HG02840 (cell line): ENCODE data around the gene ATP11A.
A peak's percentile ranks its signal among the peaks of the same experiment; 100 is the strongest.

Experiments
- ATAC-seq: cut with Tn5 transposase; IDR thresholded peaks from one replicate; pipeline ENCODE4 v1.9.1; 2021; ENCODE audit warnings: mild to moderate bottlenecking, moderate library complexity, moderate number of reproducible peaks; ENCODE audit not compliant: unreplicated experiment, low FRiP score

ATP11A gene

DNA sequence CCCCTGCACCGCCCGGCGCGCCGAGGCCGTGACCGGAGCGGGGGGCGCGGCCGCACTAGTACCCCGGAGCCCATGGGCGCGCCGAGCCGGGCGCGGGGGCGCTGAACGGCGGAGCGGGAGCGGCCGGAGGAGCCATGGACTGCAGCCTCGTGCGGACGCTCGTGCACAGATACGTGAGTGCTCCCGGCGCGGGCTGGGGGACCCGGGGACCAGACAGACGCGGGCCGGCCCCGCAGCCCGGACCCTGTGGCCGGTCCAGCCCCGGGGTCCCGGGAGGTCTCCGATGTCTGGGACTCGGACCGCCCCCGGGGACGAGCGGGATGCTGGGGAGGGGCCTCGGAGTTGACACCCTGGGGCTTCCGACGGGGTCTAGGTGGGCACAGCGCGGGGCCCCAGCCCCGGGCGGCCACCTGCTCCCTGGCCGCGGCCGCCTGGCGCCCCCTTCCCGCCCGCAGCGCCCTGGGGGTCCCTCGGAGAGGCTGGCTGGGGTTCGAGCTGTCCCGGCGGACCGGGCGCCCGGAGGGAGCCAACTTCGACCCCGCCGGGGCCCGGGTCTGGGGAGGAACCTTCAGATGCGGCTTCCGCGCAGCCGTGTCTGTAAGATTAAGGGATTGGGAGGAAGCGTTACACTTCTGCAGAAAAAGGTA is 568 bp downstream of the ATP11A start:
- peak; percentile 20 for ATAC-seq

DNA sequence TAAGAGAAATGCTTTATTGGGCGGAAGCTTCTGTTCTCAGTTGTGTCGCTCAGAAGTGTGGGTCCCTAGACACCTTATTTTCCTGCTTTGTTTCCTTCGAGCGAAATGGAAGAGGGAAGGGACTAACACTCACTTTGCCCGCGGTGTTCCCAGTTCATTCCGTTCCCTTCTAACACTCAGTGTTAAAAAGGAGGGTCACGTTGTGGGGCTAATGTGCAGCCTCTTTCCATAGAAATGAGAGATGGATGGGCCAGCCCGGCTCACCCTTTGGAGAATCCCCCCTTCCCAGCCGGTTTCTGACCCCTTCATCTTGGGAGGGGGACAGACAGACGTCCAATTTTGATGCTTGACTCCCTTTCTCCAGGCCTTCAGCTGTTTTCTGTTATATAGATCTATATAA is 2.3 kb downstream of the ATP11A start:
- no peak for ATAC-seq

DNA sequence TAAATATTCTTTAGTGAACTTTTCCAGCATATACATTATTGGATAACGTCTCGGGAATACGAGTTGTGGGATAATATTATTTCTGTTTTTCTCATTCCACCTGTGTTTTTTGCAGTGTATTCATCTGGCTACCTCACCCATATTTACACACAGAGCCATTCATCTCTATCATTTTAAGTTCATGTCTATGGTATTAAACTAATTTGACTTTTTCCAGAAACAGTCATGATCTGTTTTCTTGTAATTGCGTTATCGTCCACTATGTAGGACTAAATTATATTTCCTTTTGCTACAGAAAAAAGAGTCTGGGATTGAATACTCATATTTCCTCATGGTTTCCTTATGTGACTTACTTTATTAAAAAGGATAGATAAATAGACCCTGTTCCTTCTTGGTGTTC is 2.7 kb downstream of the ATP11A start:
- ATAC-seq: no peak

DNA sequence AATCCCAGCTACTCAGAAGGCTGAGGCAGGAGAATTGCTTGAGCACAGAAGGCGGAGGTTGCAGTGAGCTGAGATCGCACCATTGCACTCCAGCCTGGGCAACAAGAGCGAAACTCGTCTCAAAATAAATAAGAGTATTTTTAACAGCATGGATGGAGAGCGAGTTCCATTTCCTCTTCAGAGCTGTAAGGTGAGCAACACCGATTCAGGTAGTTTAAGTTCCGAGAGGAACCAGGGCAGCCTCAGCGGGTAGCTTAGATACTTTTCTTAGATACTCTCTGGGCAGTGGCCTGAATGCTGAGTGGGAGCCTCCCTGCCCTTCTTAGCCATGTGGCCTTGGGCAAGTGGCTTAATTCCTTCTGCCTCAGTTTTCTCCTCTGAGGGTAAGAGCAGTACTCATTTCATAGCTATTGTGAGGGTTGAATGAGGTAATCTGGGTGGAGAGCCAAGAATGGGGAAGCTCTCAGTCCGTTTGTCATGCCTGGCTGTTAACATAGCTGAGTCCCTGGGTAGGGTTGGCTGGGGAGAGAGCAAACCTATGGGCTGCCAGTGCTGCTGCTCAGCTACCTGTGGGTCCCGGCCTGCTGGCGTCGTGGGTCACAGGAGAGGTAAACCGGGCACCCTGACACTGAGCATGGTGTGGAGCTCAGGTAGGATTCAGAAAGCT is 4.1 kb downstream of the ATP11A start:
- ATAC-seq: no peak

DNA sequence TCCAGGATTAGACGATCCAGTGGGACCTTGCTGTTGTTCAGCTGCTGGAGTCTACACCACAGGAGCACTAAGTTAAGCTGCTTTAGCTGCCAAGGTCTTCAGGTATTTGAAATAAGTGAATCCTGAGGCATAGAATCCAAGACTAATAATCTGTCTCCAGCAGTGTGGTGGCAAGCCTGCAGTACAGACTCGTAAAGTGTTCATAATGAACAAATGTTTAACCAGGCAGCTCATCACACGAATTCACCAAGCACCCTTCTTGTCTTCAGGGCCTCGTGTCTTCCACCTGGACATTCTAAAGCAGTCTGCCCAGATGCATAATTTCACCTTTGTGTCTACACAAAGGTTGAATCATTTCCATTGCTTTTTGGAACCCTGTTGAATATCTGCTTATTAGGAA is 5.3 kb downstream of the ATP11A start:
- ATAC-seq: no peak

DNA sequence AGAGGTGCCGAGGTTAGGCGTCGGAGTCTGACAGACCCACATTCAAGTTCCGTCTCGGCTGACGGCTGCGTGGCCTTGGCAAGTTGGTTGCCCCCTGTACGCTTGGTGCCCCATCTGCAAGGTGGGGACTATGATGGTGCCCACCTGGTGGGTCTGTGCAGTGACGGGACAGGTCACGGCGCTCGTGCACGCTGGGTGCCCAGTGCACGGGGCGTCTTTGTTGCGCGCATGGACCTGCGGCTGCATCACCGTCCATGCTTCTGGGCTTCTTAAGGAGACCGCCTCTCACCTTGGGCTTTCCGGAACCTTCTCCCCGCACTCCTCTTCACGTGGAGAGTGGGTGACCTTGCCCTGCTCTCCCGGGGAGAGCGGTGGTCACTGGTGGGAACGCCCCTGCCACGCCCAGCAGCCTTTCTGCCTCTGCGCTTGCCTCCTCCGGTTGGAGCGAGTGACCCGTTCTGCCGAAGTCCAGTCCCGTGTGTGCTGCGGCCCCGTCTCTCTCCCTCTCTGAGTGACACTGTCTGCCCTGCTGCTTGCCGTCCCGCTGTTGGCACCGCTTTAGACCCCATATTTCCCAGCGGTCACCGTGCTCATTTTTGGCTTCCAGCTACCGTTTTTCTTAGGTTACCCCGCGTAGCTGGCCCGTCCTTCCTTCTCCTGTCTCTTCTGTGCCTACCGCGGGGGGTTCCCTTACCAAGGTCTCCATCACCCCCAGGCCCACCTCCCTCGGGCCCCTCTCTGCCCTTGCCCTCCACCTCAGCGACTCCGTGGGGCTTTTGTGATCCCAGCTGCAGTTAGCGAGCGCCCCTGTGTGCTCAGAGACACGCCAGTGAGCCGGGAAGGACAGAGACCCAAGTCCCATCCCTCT is 6.4 kb downstream of the ATP11A start:
- ATAC-seq: no peak

DNA sequence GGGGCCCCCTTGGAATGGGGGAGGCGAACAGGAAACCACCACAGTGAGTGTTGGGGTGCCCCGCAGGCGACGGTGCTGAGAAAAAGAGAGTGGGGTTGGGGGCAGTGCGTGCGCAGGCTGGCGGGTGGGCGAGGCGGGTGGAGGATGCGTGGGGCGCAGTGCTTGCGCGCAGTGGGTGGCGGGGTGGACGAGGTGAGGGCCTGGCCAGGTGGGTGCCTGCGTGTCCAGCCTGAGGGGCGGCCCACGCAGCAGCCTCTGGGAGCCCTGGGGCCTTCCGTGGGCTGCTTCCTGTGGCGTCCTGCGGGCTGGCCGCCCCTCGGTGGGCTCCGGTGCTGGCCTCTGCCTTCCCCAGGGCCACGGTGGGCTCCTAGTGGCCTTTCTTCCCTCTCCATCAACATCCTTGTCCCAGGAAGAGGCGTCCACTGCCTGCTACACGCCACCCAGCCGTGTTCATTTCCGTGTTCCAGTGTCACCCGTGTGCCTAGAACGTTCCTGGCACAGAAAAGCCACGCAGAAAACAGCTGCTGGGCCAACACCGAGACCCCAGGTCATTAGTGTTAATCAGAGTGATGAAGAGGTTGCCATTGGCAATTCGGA is 7.1 kb downstream of the ATP11A start:
- ATAC-seq: no peak

- no peak for ATAC-seq
Measured at GRCh38 chr13:112697756-112698655, 8.2 kb downstream of the ATP11A start.

GRCh38 chr13:112699322-112699918 is 9.6 kb downstream of the ATP11A start:
- ATAC-seq: no peak

- ATAC-seq: no peak
Measured at GRCh38 chr13:112700291-112701060, 10.6 kb downstream of the ATP11A start.

DNA sequence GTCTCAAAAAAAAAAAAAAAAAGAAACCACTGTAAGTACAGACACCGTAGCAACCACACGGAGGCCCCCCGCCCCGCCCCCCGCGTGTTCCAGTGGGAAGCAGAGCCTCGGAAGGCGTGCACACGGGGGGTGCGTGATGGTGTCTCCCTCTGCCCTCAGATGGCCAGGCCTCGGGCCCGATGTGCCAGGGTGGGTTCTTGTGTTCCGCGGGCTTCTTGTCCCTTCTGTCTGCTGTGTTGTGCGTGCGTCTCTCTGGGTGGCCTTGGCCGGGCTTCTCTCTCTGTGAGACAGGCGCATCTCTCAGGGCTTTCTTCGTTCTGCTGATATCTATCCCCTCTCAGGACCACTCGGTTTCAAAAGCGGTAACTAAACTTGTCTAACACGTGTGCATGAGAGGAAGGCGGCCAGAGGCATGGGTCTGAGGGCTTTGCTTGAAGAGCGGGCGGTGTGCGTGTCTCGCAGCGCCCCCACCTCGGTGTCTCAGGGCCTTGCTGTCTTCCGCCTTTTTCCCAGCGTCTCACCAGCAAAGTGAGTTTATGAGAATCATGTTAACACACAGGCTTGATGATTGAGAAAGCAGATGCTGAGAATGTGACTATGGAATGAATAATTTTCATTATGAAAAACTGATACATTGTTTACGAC is 12.6 kb downstream of the ATP11A start:
- no peak for ATAC-seq

DNA sequence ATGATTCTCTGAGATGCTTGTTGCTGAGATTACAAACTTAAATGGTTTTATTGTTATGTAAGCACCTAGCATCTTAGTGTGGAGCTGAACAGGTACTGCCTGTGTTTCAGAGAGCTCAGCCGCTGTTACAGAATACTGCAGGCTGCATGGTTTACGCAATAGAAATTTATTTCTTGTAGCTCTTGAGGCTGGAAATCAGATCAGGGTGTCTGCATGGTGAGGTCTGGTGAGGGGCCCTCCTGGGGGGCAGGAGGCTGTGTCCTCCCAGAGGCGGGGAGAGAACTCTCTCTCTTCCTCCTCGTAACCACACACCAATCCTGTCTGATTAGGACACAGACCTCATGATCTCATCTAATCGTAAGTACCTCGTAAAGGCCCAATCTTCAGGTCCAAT is 13.1 kb downstream of the ATP11A start:
- ATAC-seq: no peak

GRCh38 chr13:112703449-112704284 is 13.8 kb downstream of the ATP11A start:
- no peak for ATAC-seq

DNA sequence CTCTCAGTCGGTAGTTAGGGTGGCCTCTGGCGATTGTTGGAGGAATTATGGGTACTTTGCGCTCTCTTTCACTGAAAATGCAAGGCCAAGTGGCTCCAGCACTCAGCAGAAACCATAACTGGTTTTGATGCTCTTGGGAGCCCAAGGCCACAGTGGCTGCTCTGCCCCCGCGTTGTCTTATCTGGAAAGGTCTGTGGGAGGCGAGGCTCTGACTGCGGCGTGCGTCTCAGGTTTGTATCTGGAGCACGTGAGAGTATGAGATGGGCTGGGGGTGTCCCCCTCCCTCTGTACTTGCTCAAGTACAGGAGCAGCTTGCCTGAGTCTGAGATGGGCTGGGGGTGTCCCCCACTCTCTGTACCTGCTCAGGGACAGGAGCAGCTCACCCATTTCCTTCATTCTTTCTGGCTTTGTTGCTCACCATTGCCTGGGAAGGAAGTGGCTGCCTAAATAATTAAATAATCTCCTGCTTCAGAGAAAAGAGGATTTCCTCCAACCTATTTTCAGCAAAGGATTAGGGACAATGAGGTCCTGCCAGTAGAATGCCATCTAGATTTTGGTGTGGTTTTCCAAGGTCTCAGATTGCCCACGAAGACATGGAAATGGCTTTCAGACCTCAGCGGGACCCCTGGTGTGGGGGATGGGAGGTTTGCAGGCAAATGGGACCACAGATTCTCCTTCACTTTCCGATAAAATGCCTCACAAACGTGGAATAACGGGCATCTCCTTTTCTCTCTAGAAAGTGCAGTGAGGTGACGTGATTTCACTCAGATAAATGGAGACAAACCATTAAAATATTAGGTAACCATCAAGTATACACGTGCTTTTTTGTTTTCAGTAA is 14.7 kb downstream of the ATP11A start:
- no peak for ATAC-seq

- no peak for ATAC-seq
Measured at GRCh38 chr13:112705286-112705685, 15.4 kb downstream of the ATP11A start.

- ATAC-seq: no peak
Measured at GRCh38 chr13:112706171-112706570, 16.3 kb downstream of the ATP11A start.
